Uterus (tissue), 2 donors: ENCODE results near the gene MTHFR.

Source experiments
- POLR2A ChIP-seq, 2 donors: fragments of 450-650 bp; IDR thresholded peaks; one replicate each; pipeline ENCODE4 v1.6.1; 2016; ENCODE audit warnings: antibody characterized with exemption in 2 of 2, mild to moderate bottlenecking in 1 of 2, moderate library complexity in 1 of 2
- TF ChIP-seq, protein P1 (sequence below), 4 experiments: fragments of 200-600 bp in 2 of 4; fragments of 450-650 bp in 2 of 4; sonication (generic) in 2 of 4; IDR thresholded peaks; one replicate each; pipeline ENCODE4 v1.5.1; 2016 to 2019; ENCODE audit warnings: antibody characterized with exemption in 4 of 4, mild to moderate bottlenecking in 2 of 4, moderate library complexity in 1 of 4

DNA sequence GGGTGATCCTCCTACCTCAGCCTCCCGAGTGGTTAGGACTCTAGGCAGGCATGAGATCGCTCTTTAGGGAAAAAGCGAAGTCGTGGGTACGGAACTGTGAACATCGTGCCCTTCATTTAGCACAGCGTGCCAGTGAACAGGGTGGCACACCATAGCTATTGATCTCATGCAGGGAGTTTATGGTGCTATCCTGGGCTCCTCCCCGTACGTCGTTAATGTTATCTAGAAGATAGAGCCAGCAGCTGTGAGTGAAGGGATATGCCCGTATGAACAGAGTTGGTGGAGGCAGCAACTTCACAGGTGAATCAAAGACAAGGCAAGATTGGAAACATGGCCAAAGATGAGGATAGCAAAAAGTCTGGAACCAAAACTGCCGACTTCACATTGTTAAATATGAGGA lies 11.4 kb upstream of the MTHFR start:
- TF ChIP-seq, protein P1, sequence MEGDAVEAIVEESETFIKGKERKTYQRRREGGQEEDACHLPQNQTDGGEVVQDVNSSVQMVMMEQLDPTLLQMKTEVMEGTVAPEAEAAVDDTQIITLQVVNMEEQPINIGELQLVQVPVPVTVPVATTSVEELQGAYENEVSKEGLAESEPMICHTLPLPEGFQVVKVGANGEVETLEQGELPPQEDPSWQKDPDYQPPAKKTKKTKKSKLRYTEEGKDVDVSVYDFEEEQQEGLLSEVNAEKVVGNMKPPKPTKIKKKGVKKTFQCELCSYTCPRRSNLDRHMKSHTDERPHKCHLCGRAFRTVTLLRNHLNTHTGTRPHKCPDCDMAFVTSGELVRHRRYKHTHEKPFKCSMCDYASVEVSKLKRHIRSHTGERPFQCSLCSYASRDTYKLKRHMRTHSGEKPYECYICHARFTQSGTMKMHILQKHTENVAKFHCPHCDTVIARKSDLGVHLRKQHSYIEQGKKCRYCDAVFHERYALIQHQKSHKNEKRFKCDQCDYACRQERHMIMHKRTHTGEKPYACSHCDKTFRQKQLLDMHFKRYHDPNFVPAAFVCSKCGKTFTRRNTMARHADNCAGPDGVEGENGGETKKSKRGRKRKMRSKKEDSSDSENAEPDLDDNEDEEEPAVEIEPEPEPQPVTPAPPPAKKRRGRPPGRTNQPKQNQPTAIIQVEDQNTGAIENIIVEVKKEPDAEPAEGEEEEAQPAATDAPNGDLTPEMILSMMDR (IDR thresholded peaks at IDR 0.05) = no peak
- no peak for TF ChIP-seq POLR2A (IDR thresholded peaks at IDR 0.05)
